ENCODE measurements around the gene PHLDB1. TPM values are rescaled to one million over a fixed set of nuclear protein-coding genes. Genes with fewer than 3 reads are reported as not detected.
"Not testable (repeated sequence)": the region's sequence is repeated elsewhere in the genome, so short reads cannot be mapped to it uniquely, and the experiment has no call there.

PHLDB1 gene
- total and polyA plus RNA-seq, 2 of the 8 experiments (the other 6 are each of a cell fraction or from before 2014, with no cell fraction given), result 53.9 to 74.8 TPM

GRCh38 chr11:118594984-118595383 is 12.4 kb upstream of the PHLDB1 start:
- H3K18ac ChIP-seq (ENCODE audit: extremely low read depth, low read length); H2AFZ ChIP-seq (ENCODE audit: low read length); H3K4ac ChIP-seq (replicated peaks; ENCODE audit: insufficient read length, low read depth, low read length); H3K27ac ChIP-seq (ENCODE audit: low read depth, low read length); H4K5ac ChIP-seq (ENCODE audit: insufficient read length, low read depth, low read length); H3K56ac ChIP-seq (replicated peaks; ENCODE audit: insufficient read length, low read depth, low read length); H3K27me3 ChIP-seq (replicated peaks in 1 of 4; ENCODE audit: control insufficient read depth in 3 of 4, extremely low read depth in 1 of 4, insufficient read depth in 3 of 4, low read length in 3 of 4); H4K8ac ChIP-seq (ENCODE audit: extremely low read depth, insufficient read depth, low read length); H3K79me1 ChIP-seq (ENCODE audit: low read depth, low read length); H2AK5ac ChIP-seq (ENCODE audit: low read depth, low read length); H3K14ac ChIP-seq (ENCODE audit: insufficient read length); H4K91ac ChIP-seq (replicated peaks; ENCODE audit: insufficient read length, low read length); H3K4me1 ChIP-seq (replicated peaks in 1 of 4; ENCODE audit: control insufficient read depth in 3 of 4, insufficient read depth in 4 of 4, low read length in 3 of 4); H3K23ac ChIP-seq (ENCODE audit: insufficient read length); H3K9me3 ChIP-seq (ENCODE audit: insufficient read depth in 2 of 2, low read depth in 1 of 2, low read length in 1 of 2); H2BK12ac ChIP-seq (ENCODE audit: low read depth, low read length); H3K4me2 ChIP-seq (ENCODE audit: insufficient read depth in 1 of 2, low read depth in 2 of 2, low read length in 2 of 2); H3K9ac ChIP-seq (replicated peaks in 1 of 4; ENCODE audit: extremely low read depth in 1 of 4, low read depth in 3 of 4, low read length in 3 of 4); H3K23me2 ChIP-seq (ENCODE audit: low read depth, low read length); H2BK5ac ChIP-seq (ENCODE audit: low read depth, low read length); H2BK120ac ChIP-seq (replicated peaks; ENCODE audit: low read depth, low read length); H3K4me3 ChIP-seq (ENCODE audit: extremely low read depth in 1 of 4, insufficient read depth in 2 of 4, low read depth in 3 of 4, low read length in 4 of 4); DNase-seq (ENCODE audit: low read depth in 1 of 2, low spot score in 2 of 2); H3K79me2 ChIP-seq (ENCODE audit: control insufficient read depth in 1 of 2, insufficient read depth in 2 of 2, low read length in 2 of 2); FAIRE-seq; H2BK20ac ChIP-seq (ENCODE audit: low read length); H4K20me1 ChIP-seq (replicated peaks in 1 of 2; ENCODE audit: control insufficient read depth in 1 of 2, insufficient read depth in 2 of 2, low read length in 2 of 2); H2BK15ac ChIP-seq (ENCODE audit: low read length): not testable (repeated sequence)
- ChIA-PET POLR2A (ENCODE audit: partially characterized antibody) (interaction anchor here (1.0 to 3.3 kb wide), 6 partner anchors 10 to 236 kb away, joined by 3 to 11 read pairs (median 6); partner anchors contain the start of gene UBE4A), CTCF (ENCODE audit: partially characterized antibody) (interaction anchor here (0.8 to 25.3 kb wide), 17 partner anchors 12 to 102 kb away, joined by 3 to 435 read pairs (median 4); partner anchors contain the start of genes ARCN1 and PHLDB1)
- H3K36me3 ChIP-seq (ENCODE audit: control insufficient read depth in 2 of 4, insufficient read depth in 4 of 4, low read length in 3 of 4), result peaks cover 16 to 62% (median 47%) of the 10 kb centered on the region in 4 experiments
- peak in 2 of 3 experiments; percentile 61 to 65; a peak in 3 of 4 replicates for TF ChIP-seq CTCF (IDR thresholded peaks at IDR 0.05; ENCODE audit: control extremely low read depth in 1 of 3, insufficient read depth in 1 of 3, low read depth in 1 of 3, low read length in 3 of 3)
- peak; percentile 72 to 80 for TF ChIP-seq RAD21 (IDR thresholded peaks at IDR 0.05 in 1 of 2, conservative IDR thresholded peaks at IDR 0.05 in 1 of 2; ENCODE audit: low read depth in 2 of 2, low read length in 2 of 2)
- WGBS, 2 experiments (ENCODE audit: extremely low coverage in 1 of 2, insufficient coverage in 1 of 2, insufficient read length in 1 of 2, insufficient replicate concordance in 2 of 2, low coverage in 1 of 2, low lambda C conversion rate in 2 of 2, missing lambda C conversion rate in 1 of 2), result 86% methylated on average over 5 of the region's 5 CpGs; no CpG with 5 or more reads in 1 of the 2 experiments

All from H1 (cell line).